G401 (cell line): ENCODE data around the gene PHPT1. TPM values are rescaled to one million over a fixed set of nuclear protein-coding genes. Genes with fewer than 3 reads are reported as not detected.

Source experiments
- total RNA-seq: library from RNA; depleted of rRNA; stranded (reverse); fragments of >200 nt; shearing (Covaris generic); gene quantifications from 2 replicates; pipeline ENCODE4 v1.2.3, GENCODE V29; 2014; rRNA removed

Gene PHPT1
- total RNA-seq, 1 experiment from 2014 or later: 139 TPM

Other genes with a start within 250 kb of the PHPT1 start
- 140 and 142 TPM in 2 replicates for gene EGFL7, start 186.5 kb upstream of the PHPT1 start, total RNA-seq
- gene AGPAT2, start 162.0 kb upstream of the PHPT1 start, total RNA-seq: 128 and 140 TPM in 2 replicates
- 65.0 and 69.9 TPM in 2 replicates for gene DIPK1B, start 136.8 kb upstream of the PHPT1 start, total RNA-seq
- gene LCN10, start 106.5 kb upstream of the PHPT1 start, total RNA-seq: not detected in 2 replicates
- gene LCN6, start 100.9 kb upstream of the PHPT1 start, total RNA-seq: not detected in 2 replicates
- not detected in 2 replicates for gene LCN8, start 91.2 kb upstream of the PHPT1 start, total RNA-seq
- not detected in 2 replicates for gene LCN15, start 84.9 kb upstream of the PHPT1 start, total RNA-seq
- 60.8 and 107 TPM in 2 replicates for gene TMEM141, start 58.1 kb upstream of the PHPT1 start, total RNA-seq
- gene CCDC183, start 53.1 kb upstream of the PHPT1 start, total RNA-seq: not detected in 2 replicates
- gene RABL6, start 41.5 kb upstream of the PHPT1 start, total RNA-seq: 199 and 222 TPM in 2 replicates
- 0.49 and 1.1 TPM in 2 replicates for gene AJM1, start 6.9 kb upstream of the PHPT1 start, total RNA-seq
- 1.9 TPM in 2 replicates for gene MAMDC4, start 2.9 kb downstream of the PHPT1 start, total RNA-seq
- 308 and 348 TPM in 2 replicates for gene EDF1, start 16.9 kb downstream of the PHPT1 start, total RNA-seq
- 22.6 and 36.3 TPM in 2 replicates for gene TRAF2, start 37.1 kb downstream of the PHPT1 start, total RNA-seq
- 118 and 124 TPM in 2 replicates for gene FBXW5, start 95.3 kb downstream of the PHPT1 start, total RNA-seq
- gene C8G, start 95.8 kb downstream of the PHPT1 start, total RNA-seq: 0.92 TPM in 1 of 2 replicates, not detected in the other
- not detected in 2 replicates for gene LCN12, start 102.9 kb downstream of the PHPT1 start, total RNA-seq
- 4.7 TPM in 1 of 2 replicates, not detected in the other for gene PTGDS, start 128.1 kb downstream of the PHPT1 start, total RNA-seq
- not detected in 2 replicates for gene LCNL1, start 133.6 kb downstream of the PHPT1 start, total RNA-seq
- 52.2 and 79.6 TPM in 2 replicates for gene PAXX, start 143.0 kb downstream of the PHPT1 start, total RNA-seq
- 2.1 and 6.2 TPM in 2 replicates for gene CLIC3, start 147.2 kb downstream of the PHPT1 start, total RNA-seq
- gene ABCA2, start 178.8 kb downstream of the PHPT1 start, total RNA-seq: 8.5 and 12.3 TPM in 2 replicates
- gene FUT7, start 182.7 kb downstream of the PHPT1 start, total RNA-seq: not detected in 2 replicates
- 32.0 and 38.4 TPM in 2 replicates for gene NPDC1, start 196.8 kb downstream of the PHPT1 start, total RNA-seq
- not detected in 2 replicates for gene ENTPD2, start 204.7 kb downstream of the PHPT1 start, total RNA-seq
- 62.9 and 63.5 TPM in 2 replicates for gene SAPCD2, start 221.1 kb downstream of the PHPT1 start, total RNA-seq
- 28.9 and 34.7 TPM in 2 replicates for gene UAP1L1, start 228.1 kb downstream of the PHPT1 start, total RNA-seq
- gene MAN1B1, start 237.6 kb downstream of the PHPT1 start, total RNA-seq: 67.0 and 73.9 TPM in 2 replicates